DND-41 (cell line): ENCODE data around the gene FAM107B.
A peak's percentile ranks its signal among the peaks of the same experiment; 100 is the strongest.

Source experiments
- EZH2 ChIP-seq: IDR thresholded peaks from 3 replicates; pipeline ENCODE4 v1.6.1; 2012; ENCODE audit warnings: borderline replicate concordance, low read depth, mild to moderate bottlenecking, moderate library complexity, low read length, inconsistent platforms; ENCODE audit not compliant: severe bottlenecking
- TF ChIP-seq, protein P1 (sequence below): IDR thresholded peaks from 2 replicates; pipeline ENCODE4 v1.5.1; 2012; ENCODE audit warnings: borderline replicate concordance, low read length, moderate library complexity, mild to moderate bottlenecking; ENCODE audit not compliant: poor library complexity, severe bottlenecking; ENCODE audit errors: extremely low read depth

DNA sequence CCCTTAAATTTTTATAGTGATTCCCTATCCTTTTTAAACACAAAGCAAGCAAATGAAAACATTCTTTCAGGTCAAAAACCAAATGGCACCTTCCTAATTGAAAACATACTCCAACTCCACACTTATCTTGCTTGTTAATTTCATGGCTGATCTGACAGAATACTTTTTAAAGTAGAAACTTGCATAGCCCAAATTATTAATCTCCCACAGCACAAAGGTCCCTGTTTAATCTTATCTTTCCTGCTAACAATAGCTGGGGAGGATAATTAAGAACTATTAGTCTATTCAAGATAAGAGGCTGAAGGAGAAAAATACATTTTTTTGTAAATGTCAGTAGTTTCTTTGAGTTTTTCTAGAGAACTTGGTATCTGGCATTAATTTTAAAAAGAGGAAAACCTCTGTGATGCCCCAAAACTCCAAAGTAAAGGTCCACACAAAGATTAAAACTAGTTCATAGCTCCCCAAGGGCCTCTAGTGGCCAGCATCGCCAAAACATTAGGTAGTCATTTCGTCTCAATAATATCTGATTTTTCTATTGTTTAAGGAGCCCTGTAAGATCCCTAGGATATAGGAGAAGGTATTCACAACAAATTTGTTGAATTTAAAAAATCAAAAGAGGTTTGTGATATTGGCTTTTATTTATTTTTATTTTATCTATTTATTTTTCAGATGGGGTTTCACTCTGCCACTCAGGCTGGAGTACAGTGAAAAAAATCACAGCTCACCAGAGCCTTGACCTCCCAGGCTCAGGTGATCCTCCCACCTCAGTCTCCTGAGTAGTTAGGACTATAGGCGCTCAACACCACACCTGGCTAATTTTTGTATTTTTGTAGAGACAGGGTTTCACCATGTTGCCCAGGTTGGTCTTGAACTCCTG lies 48.4 kb upstream of the FAM107B start:
- TF ChIP-seq EZH2, result no peak
- TF ChIP-seq, protein P1, sequence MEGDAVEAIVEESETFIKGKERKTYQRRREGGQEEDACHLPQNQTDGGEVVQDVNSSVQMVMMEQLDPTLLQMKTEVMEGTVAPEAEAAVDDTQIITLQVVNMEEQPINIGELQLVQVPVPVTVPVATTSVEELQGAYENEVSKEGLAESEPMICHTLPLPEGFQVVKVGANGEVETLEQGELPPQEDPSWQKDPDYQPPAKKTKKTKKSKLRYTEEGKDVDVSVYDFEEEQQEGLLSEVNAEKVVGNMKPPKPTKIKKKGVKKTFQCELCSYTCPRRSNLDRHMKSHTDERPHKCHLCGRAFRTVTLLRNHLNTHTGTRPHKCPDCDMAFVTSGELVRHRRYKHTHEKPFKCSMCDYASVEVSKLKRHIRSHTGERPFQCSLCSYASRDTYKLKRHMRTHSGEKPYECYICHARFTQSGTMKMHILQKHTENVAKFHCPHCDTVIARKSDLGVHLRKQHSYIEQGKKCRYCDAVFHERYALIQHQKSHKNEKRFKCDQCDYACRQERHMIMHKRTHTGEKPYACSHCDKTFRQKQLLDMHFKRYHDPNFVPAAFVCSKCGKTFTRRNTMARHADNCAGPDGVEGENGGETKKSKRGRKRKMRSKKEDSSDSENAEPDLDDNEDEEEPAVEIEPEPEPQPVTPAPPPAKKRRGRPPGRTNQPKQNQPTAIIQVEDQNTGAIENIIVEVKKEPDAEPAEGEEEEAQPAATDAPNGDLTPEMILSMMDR, result peak; percentile 44
